Left lobe of liver (tissue), 2 donors: ENCODE results near the gene PTPRT. TPM values are rescaled to one million over a fixed set of nuclear protein-coding genes. Genes with fewer than 3 reads are reported as not detected.

Experiments used
- ATAC-seq: fragments of 200-7000 bp; cut with Tn5 transposase; one replicate; pipeline ENCODE4 v1.9.1; 2020; ENCODE audit warnings: mild to moderate bottlenecking, moderate library complexity
- DNase-seq: peaks from one replicate; pipeline ENCODE4 v3.0.0-alpha.2; 2020; ENCODE audit warnings: low spot score
- total RNA-seq: library from RNA; stranded (reverse); gene quantifications from one replicate; pipeline ENCODE4 v1.2.1, GENCODE V29; 2021
- donor health status: DM: no; HTN: no; CAD: no; lungs with moderate emphysema.
- donor health status: DM: no; HTN: yes; CAD: no.

Gene PTPRT
- total RNA-seq, 1 donor from 2014 or later = 0.88 TPM

DNA sequence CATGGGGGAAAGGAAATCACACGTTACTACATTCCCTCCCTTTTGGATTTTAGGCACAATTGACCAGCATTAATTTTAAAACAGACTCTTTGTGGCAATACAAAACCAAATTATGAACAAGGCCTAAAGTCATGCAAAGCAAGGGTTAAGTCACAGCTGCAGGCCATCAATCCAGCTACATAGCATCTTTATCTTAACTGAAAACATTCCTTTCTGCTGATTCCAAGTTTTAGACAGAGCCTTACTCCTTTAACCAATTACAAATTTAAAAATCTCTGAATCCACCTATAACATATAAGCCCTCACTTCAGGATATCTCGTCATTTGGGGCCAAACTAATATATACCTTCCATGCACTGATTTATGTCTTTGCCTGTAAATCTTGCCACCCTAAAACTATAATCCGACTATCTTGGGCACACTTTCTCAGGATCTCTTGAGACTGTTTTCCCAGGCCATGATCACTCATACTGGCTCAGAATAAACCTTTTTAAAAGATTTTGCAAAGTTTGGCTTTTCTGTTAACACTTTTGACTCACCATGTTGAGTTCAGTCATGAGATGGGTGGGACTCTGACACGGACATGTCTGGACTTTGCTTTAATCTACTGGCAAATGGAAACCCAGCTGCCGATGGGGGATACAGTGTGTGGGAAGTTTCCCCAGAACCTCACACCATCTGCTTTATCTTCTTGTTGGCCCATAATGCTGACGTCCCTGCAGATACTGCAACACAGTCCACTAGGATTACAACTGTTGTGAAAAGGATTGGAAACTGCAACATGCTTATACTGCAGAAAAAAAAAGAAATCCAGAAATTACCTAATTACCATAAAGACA is 757.0 kb downstream of the PTPRT start:
- DNase-seq (no peak), ATAC-seq (no peak)

DNA sequence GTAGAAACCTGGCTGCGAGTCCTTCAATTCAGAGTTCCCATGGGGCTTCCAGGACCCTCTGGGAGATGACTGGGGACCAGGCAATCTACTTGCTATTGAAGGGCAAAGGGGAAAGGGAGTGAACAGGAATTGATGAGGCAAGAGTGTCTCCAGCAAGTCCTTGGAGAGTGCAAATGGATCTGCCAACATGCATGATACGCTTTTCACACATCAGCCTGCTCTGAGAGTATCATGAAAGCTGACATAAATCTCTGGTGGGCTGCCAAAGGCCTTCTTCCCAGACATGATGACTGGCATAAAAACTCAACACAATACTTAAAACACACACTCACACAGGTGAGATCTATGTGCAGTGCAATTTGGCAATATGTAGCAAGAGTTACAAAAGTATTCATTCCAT is 759.1 kb downstream of the PTPRT start:
- no peak for DNase-seq
- no peak for ATAC-seq

GRCh38 chr20:42429761-42430458 is 759.8 kb downstream of the PTPRT start:
- no peak for ATAC-seq
- no peak for DNase-seq

DNA sequence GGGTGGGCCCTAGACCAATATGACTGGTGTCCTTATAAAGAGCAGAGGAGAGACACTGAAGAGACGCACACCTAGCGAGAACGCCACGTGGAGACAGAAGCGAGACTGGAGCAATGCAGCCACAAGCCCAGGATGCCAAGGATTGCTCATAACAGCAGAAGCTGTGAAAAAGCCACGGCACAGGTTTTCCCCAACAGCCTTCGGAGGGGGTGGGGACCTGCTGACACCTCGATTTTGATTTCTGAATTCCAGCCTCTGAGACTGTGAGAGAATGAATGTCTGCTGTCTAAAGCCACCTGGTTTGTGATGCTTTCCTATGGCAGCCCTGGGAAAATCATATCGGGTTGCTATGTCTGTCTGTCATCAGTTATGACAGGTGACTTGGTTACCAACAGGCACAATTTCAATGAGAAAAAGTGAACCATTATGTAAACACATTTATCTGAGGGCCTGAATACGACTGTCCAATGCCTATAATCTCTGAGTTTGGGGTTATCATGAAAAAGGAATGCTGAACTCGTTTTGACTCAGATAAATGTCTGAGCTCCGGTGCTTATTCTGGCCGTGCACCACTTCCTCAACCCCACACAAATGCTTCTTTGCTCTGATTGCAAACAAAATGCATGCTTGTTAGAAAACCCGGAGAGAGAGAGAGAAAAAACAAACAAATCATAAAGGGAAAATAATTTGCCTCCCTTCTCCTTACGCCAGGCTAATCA is 769.7 kb downstream of the PTPRT start:
- ATAC-seq (no peak), DNase-seq (no peak)

DNA sequence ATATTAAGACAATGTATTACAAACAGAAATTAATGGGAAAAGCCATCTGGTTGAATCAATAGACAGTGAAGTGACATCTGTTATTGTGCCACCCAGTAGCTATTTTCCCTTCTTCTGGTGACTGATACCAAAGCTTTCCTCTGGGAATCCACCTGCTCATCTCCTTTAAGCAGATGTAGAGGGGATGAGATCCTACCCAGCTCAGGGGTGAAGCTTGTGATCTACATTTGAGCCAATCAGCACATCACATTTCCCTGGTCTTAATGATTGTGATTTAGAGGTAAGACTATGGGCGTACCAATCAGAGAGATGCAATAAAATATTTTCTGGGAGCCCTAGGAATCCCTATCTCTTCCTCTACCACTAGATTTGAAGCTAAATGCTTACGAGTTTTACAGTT is 782.9 kb downstream of the PTPRT start:
- ATAC-seq = no peak
- DNase-seq = no peak

- no peak for ATAC-seq
- no peak for DNase-seq
Observed at GRCh38 chr20:42402455-42402854, 787.3 kb downstream of the PTPRT start.

DNA sequence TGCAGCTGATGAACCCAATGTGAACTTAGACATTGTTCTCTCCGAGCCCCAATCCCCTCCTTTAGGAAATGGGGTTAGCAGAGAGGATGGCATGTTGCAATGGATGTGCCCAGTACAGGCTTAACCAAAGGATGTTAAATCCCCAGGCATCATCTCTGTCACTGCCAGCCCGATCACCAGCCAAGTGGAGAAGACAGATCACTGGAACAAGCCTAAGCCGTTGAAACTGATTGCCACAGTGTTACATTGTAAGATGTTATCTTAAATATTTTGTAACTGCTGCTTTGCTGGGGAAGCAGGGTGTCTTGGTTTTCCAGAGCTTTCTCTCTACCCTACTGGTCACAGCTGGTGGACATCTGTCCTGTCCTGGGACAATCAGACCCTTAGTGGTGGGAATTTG is 788.1 kb downstream of the PTPRT start:
- ATAC-seq (no peak), DNase-seq (no peak)

DNA sequence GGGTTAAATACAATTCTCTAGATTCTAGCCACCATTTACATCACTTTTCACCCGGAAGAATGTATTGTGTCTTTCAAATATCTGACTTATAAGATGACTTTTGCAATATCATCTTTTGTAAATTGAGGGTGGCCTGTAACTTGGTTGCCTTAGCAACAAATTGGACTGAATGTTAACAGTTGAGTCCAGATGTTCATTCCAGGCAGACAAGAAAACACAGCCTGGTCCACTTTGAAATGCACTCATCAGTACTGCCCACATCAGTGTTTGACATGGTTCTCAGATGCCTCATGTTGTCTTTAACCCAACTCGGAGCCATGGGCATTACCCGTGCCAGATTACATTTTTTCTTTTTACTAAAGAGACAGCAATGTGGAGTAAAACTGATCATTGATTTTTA is 789.9 kb downstream of the PTPRT start:
- DNase-seq (no peak), ATAC-seq (no peak)

DNA sequence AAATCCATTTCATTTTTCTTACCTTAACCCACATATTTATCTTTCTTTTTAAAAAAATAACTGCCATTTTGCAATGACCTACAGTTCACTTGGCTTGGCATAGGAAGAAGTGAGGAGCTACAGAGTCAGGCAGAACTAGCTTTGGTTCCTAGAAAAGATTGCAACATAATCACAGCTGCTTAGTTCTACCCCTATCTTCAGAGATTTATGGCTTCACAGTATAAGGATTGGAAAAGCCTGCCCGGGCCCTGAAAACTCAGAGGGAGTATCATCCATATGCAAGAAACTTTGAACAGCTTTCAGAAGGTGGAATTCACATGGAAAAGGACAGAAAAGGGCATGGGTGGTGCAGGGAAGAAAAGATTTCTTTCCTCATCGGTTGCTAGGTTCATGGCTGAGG is 797.3 kb downstream of the PTPRT start:
- no peak for ATAC-seq
- DNase-seq = no peak

DNA sequence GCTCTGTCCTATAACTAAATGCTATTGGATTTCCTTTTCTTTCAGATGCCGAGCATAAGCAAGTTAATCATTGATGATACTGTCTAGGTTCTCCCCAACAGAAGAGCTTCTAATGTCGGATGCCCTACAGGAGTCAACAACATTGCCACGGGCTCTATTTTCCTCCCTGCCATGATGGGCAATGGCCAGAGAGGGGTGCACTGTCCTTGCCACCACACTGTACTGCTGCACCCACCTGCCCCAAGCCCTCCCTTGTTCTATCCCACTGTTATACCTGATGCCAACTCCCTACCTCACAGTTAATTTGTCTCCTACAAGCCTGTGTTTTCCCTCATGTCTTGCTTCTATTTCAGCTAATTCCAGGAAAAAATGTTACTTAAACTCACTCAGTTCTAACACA is 797.9 kb downstream of the PTPRT start:
- ATAC-seq = no peak
- no peak for DNase-seq

- DNase-seq = no peak
- peak; percentile 31 for ATAC-seq
Observed at GRCh38 chr20:42380287-42380686, 809.4 kb downstream of the PTPRT start.

DNA sequence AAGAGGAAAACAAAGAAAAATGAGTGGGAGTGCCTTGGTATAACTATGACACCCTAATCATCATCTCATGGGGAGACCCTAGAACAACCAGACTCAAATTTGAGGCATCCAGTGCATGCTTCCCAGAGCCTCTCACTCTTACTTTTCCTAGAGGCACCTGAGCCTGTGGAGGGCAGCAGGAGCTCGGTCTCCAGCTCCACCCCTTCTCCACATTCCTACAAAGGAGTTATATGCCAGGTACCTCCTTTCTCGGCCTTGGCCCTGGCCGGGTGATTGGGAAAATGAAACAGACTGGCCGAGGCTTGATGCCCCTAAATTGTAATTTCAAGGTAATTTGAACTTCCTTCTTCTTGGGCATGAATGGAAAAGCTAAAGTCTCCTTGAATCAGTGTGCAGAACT is 810.3 kb downstream of the PTPRT start:
- ATAC-seq = no peak
- DNase-seq = no peak

DNA sequence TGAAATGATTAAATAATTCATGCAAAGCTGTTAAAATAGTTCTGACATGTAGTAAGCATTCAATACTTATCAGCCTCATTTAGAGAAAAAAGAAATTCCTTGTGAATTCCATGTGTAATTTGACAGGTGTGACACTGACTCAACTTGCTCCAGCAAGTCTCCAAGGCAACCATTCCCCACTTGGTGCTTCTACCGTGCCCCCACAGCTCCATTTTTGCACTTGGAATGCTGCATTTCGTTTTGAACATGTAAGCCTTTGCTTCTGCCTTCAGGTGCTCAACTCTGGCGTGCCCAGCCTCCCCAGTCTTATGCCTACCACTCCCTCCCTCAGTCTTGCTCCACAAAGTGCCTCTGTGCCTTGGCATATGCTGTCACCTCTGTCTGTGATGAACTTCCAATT is 810.9 kb downstream of the PTPRT start:
- DNase-seq (no peak), ATAC-seq (no peak)

- no peak for DNase-seq
- ATAC-seq = no peak
Observed at GRCh38 chr20:42376131-42376530, 813.6 kb downstream of the PTPRT start.

DNA sequence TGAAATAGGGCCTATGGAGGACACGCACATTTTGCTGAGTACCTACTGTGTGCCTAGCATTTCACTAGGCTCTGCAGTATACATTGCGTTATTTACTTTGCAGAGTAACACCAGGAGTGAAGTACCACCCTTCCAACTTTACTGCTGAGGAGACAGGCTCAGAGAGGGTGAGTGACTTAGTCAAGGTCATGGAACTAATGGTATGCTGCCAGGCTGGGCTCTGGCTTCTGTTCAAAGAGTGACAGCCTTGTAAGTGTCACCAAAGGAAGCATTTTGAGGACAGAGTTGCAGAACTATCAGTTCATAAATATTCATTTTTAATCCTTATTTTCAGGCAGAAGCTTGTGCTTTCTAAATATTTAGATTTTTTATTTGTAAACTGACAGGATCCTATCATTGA is 816.7 kb downstream of the PTPRT start:
- no peak for DNase-seq
- no peak for ATAC-seq

DNA sequence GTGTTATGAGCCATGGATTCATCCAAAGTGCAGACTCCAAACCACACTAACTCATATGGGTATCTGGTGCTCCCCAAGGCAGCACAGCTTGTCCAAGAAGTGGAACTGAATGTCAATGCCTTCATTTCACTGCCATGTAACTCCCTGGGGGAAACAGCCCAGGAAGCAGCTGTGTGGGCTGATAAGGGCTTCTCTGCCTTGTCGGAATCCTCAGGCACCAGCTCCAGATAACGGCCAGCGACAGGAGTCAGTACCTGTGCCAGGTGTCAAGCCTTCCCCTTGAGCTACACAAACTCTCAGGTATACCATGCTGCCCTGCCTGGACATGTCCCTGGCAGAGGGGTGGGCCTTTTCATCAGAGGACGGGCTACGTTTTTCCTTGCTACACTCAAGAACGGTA is 819.6 kb downstream of the PTPRT start:
- ATAC-seq (no peak), DNase-seq (no peak)

DNA sequence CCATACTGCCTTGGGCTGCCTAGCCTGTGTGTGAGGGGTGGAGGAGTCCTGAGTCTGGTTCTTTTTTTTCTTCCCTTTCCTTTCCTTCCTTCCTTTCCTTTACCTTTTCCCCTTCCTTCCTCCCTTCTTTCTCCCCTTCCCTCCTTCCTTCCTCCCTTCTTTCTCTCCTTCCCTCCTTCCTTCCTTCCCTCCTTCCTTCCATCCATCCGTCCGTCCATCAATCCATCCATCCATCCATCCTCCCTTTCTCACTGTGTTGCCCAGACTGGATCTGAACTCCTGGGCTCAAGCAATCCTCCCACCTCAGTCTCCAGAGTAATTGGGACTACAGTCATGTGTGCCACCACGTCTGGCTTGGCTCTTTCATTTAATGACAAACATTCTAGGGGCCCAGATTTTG is 820.8 kb downstream of the PTPRT start:
- DNase-seq (no peak), ATAC-seq (no peak)

GRCh38 chr20:42366626-42367025 is 823.1 kb downstream of the PTPRT start:
- no peak for DNase-seq
- ATAC-seq = no peak

GRCh38 chr20:42364446-42364845 is 825.3 kb downstream of the PTPRT start:
- DNase-seq (no peak), ATAC-seq (no peak)

GRCh38 chr20:42361402-42361970 is 828.2 kb downstream of the PTPRT start:
- ATAC-seq = no peak
- no peak for DNase-seq

- DNase-seq = no peak
- no peak for ATAC-seq
Observed at GRCh38 chr20:42360621-42361020, 829.1 kb downstream of the PTPRT start.

- DNase-seq (no peak), ATAC-seq (no peak)
Observed at GRCh38 chr20:42359617-42360016, 830.1 kb downstream of the PTPRT start.
